Psoas muscle (tissue), 8 donors: ENCODE results near the gene MED19. TPM values are rescaled to one million over a fixed set of nuclear protein-coding genes. Genes with fewer than 3 reads are reported as not detected.
A peak's percentile ranks its signal among the peaks of the same experiment; 100 is the strongest.
"Not testable (repeated sequence)": the region's sequence is repeated elsewhere in the genome, so short reads cannot be mapped to it uniquely, and the experiment has no call there.

Experiments used
- ATAC-seq, 4 donors: fragments of 200-7000 bp; cut with Tn5 transposase; one replicate each; pipeline ENCODE4 v1.9.1; 2020; ENCODE audit warnings: moderate library complexity in 3 of 4, mild to moderate bottlenecking in 2 of 4
- DNase-seq, 2 donors: peaks; one replicate each; pipeline ENCODE4 v3.0.0-alpha.2; 2020
- H3K27ac ChIP-seq: fragments of 200-600 bp; one replicate; pipeline ENCODE4 v1.8.0; 2022
- H3K27me3 ChIP-seq, 3 donors: fragments of 200-600 bp in 1 of 3; one replicate each; pipeline versions ENCODE4 v1.6.1 to v1.8.0; 2013 to 2022; ENCODE audit warnings: low read length in 2 of 3, mild to moderate bottlenecking in 2 of 3, moderate library complexity in 1 of 3; ENCODE audit not compliant: insufficient read depth in 3 of 3
- H3K36me3 ChIP-seq, 2 donors: fragments of 200-600 bp in 1 of 2; one replicate each; pipeline versions ENCODE4 v1.6.1 to v1.8.0; 2013 to 2022; ENCODE audit warnings: low read depth in 1 of 2, mild to moderate bottlenecking in 1 of 2, moderate library complexity in 1 of 2; ENCODE audit not compliant: insufficient read depth in 1 of 2
- H3K4me1 ChIP-seq: fragments of 200-600 bp; one replicate; pipeline ENCODE4 v1.8.0; 2022
- H3K4me3 ChIP-seq: fragments of 200-600 bp; one replicate; pipeline ENCODE4 v1.8.0; 2022; ENCODE audit warnings: mild to moderate bottlenecking
- H3K9me3 ChIP-seq: fragments of 200-600 bp; one replicate; pipeline ENCODE4 v1.8.0; 2022
- WGBS, 3 donors: extraction: QIAGEN DNeasy Blood & Tissue Kit; methylation state at CpG; one replicate each; pipeline versions ENCODE4 v1.1.6 to v1.1.7; 2013; 5-methylcytosine and 5-hydroxymethylcytosine counted together
- intact Hi-C, 2 donors: fragments of 100-400 bp; cut with DNase I; formaldehyde crosslinking; loops; one replicate each; pipeline versions ENCODE4 v1.11.0 to v1.14.2; 2022
- polyA plus RNA-seq, 3 donors: library from polyadenylated mRNA; stranded (reverse); fragments of 200-250 nt; gene quantifications; one replicate each; pipeline ENCODE4 v1.2.3, GENCODE V29; 2013
- total RNA-seq, 4 donors: library from RNA; stranded (reverse); fragmentation: NEBNext Ultra II Directional in 2 of 4; extraction: Animal tissue kit (Norgen Biotek cat#: 25700) in 2 of 4; gene quantifications; one replicate each; pipeline versions ENCODE4 v1.2.1 to v1.2.4, GENCODE V29; 2021 to 2023
- TF ChIP-seq, protein P1 (sequence below): fragments of 200-600 bp; IDR thresholded peaks from one replicate; pipeline ENCODE4 v1.8.0; 2022; ENCODE audit warnings: antibody characterized with exemption
- donor health status: healthy with polysubstance abuse.
- donor health status: DM: no; HTN: no; CAD: no; lungs with moderate emphysema.
- donor health status: Bipolar disorder and iron deficiency.
- donor health status: healthy.
- donor health status: DM: yes; HTN: yes; CAD: no.
- donor health status: DM: no; HTN: no; CAD: no.
- donor health status: DM: no; HTN: no; CAD: no.
- donor health status: DM: yes; HTN: yes; CAD: no.

Gene MED19
- total and polyA plus RNA-seq, 7 donors, result 6.7 to 19.7 (median 9.4) TPM

DNA sequence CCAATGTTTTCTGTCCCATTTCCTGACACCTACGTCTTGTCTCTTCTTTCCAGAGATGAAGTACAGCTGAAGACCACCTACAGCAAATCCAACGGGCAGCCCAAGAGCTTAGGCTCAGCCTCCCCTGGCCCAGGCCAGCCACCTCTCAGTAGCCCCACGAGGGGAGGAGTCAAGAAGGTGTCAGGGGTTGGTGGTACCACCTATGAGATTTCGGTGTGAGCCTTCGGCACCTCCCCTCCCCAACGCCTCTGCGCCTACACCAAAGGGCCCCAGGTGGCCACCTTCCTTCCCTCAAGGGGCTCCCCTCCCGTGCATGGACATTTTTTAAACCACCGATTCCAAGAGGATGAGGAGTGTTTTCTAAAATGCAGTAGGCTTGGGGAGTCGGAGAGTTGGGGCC is 12.2 kb downstream of the MED19 start:
- TF ChIP-seq, protein P1, sequence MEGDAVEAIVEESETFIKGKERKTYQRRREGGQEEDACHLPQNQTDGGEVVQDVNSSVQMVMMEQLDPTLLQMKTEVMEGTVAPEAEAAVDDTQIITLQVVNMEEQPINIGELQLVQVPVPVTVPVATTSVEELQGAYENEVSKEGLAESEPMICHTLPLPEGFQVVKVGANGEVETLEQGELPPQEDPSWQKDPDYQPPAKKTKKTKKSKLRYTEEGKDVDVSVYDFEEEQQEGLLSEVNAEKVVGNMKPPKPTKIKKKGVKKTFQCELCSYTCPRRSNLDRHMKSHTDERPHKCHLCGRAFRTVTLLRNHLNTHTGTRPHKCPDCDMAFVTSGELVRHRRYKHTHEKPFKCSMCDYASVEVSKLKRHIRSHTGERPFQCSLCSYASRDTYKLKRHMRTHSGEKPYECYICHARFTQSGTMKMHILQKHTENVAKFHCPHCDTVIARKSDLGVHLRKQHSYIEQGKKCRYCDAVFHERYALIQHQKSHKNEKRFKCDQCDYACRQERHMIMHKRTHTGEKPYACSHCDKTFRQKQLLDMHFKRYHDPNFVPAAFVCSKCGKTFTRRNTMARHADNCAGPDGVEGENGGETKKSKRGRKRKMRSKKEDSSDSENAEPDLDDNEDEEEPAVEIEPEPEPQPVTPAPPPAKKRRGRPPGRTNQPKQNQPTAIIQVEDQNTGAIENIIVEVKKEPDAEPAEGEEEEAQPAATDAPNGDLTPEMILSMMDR, result no peak
- peaks cover 11 to 99% of the 10 kb centered on the region in 2 donors for H3K36me3 ChIP-seq
- no peaks in the 10 kb centered on the region for H3K27me3 ChIP-seq
- no peaks in the 10 kb centered on the region for H3K4me1 ChIP-seq
- H3K4me3 ChIP-seq, result no peak overlapping the region
- WGBS, 3 donors, result 80 to 89% (median 81%) methylated on average over 10 of the region's 10 CpGs
- intact Hi-C loops, result no loop called here
- DNase-seq (no peak), ATAC-seq (no peak)
- H3K9me3 ChIP-seq, result no peaks in the 10 kb centered on the region
- H3K27ac ChIP-seq, result no peak overlapping the region

DNA sequence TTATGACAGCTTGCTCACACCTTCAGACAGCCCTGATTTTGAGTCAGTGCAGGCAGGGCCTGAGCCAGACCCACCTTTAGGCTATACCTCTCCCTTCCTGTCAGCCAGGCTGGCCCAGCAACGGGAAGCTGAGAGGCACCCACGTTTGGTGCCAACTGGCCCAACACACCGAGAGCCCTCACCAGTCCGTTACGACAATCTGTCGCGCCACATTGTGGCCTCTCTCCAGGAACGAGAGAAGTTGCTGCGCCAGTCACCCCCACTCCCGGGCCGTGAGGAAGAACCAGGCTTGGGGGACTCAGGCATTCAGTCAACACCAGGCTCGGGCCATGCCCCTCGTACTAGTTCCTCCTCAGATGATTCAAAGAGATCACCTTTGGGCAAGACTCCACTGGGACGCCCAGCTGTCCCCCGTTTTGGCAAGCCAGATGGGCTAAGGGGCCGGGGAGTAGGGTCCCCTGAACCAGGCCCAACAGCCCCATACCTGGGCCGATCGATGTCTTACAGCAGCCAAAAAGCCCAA is 13.1 kb downstream of the MED19 start:
- no peaks in the 10 kb centered on the region for H3K9me3 ChIP-seq
- no peak for DNase-seq
- intact Hi-C loops, result no loop called here
- H3K27me3 ChIP-seq, result no peaks in the 10 kb centered on the region
- 60 to 81% (median 62%) methylated on average over 18 of the region's 18 CpGs for WGBS, 3 donors
- H3K4me3 ChIP-seq, result no peak overlapping the region
- H3K36me3 ChIP-seq, result peaks cover 11 to 99% of the 10 kb centered on the region in 2 donors
- TF ChIP-seq, protein P1, result no peak
- no peaks in the 10 kb centered on the region for H3K4me1 ChIP-seq
- no peak overlapping the region for H3K27ac ChIP-seq
- ATAC-seq, result peak in 2 of 4 donors; percentile 22 to 31

DNA sequence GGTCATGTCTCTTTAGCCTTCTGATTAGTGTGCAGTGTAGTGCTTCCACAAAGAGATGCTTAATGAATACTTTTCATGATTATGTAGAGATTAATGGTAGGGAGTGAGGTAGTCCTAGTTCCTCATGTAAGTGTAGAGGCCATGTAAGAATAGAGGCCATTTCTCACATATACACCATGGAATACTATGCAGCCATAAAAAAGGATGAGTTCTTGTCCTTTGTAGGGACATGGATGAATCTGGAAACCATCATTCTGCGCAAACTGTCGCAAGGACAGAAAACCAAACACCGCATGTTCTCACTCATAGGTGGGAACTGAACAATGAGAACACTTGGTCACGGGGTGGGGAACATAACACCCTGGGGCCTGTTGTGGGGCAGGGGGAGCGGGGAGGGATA is 21.5 kb downstream of the MED19 start:
- H3K27ac ChIP-seq, intact Hi-C loops, H3K4me3 ChIP-seq, H3K27me3 ChIP-seq, H3K4me1 ChIP-seq, ATAC-seq, DNase-seq, H3K9me3 ChIP-seq: not testable (repeated sequence)
- WGBS, 3 donors, result 98 to 99% (median 99%) methylated on average over 5 of the region's 5 CpGs
- H3K36me3 ChIP-seq, result peaks cover 32 to 100% of the 10 kb centered on the region in 2 donors

DNA sequence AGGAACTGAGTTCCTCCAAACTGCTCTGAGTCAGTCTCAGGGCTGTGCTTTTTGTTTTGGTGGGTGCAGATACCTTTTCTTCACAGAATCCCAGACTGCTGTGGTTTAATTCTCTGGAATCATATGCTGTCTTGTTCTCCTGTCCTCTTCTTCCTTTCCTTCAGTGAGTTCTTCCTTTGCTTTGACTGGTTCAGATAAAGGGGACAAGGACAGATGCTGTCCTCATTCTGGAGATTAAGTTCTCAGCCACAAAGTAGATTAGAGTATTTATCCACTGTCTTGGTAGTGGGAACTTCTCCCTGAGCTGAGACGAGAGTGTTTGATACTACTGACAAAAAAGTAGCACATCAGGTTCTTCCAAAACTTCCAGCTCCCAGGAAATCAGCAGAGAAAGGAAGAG is 30.8 kb downstream of the MED19 start:
- Histone ChIP-seq H3K36me3 (peaks cover 17 to 73% of the 10 kb centered on the region in 2 donors), H3K4me1 (no peaks in the 10 kb centered on the region), H3K27ac (no peak overlapping the region), H3K27me3 (no peaks in the 10 kb centered on the region), H3K9me3 (no peaks in the 10 kb centered on the region), H3K4me3 (no peak overlapping the region)
- no peak for DNase-seq
- intact Hi-C loops, result no loop called here
- 75 to 77% (median 77%) methylated on average over 1 of the region's 1 CpG for WGBS, 3 donors
- TF ChIP-seq, protein P1, result no peak
- no peak for ATAC-seq

DNA sequence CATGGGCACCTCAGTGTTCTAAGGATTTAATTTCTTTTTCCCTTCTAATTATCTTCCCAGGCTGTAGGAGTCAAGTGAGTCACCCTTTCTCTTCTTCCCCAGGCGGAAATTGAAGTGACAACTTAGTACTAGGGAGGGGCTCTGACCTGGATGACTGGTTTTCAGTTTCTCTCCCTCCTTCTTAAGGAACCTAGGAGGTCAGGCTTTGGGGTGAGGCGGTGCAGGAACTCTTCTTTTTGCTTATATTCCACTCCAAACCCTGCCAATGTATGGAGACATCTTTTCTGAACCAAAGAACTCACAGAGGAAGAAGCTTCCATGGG is 31.5 kb downstream of the MED19 start:
- Histone ChIP-seq H3K9me3 (no peaks in the 10 kb centered on the region), H3K27ac (no peak overlapping the region), H3K27me3 (no peaks in the 10 kb centered on the region), H3K4me3 (no peak overlapping the region), H3K4me1 (no peaks in the 10 kb centered on the region), H3K36me3 (peaks cover 14 to 68% of the 10 kb centered on the region in 2 donors)
- intact Hi-C loops, result no loop called here
- WGBS, 3 donors, result 85 to 92% (median 87%) methylated on average over 2 of the region's 2 CpGs
- TF ChIP-seq, protein P1, result no peak
- no peak for ATAC-seq
- DNase-seq, result no peak
